Measurements from ENCODE around the gene SNX32.

- TF ChIP-seq CTCF (IDR thresholded peaks at IDR 0.05; ENCODE audit: low read length): no peak
- no peak for TF ChIP-seq EZH2 (optimal IDR thresholded peaks at IDR 0.05; ENCODE audit: low read depth, low read length)
Observed at GRCh38 chr11:65785319-65786007, 48.3 kb upstream of the SNX32 start.
